Central memory CD4-positive, alpha-beta T cell (primary cell): ENCODE results near the gene NUAK1.

Experiments
- DNase-seq: peaks from one replicate; pipeline ENCODE4 v3.0.0; 2022

The NUAK1 gene

GRCh38 chr12:106128585-106129328 is 10.0 kb downstream of the NUAK1 start:
- no peak for DNase-seq

GRCh38 chr12:106127338-106128126 is 11.2 kb downstream of the NUAK1 start:
- DNase-seq, result no peak

- no peak for DNase-seq
These were observed 12.1 kb downstream of the NUAK1 start for GRCh38 chr12:106126441-106127337.

GRCh38 chr12:106125351-106126095 is 13.2 kb downstream of the NUAK1 start:
- no peak for DNase-seq

GRCh38 chr12:106123551-106124081 is 15.1 kb downstream of the NUAK1 start:
- DNase-seq, result no peak

- no peak for DNase-seq
These were observed 15.6 kb downstream of the NUAK1 start for GRCh38 chr12:106123110-106123509.

- DNase-seq, result no peak
These were observed 16.8 kb downstream of the NUAK1 start for GRCh38 chr12:106122004-106122403.

- no peak for DNase-seq
These were observed 18.1 kb downstream of the NUAK1 start for GRCh38 chr12:106120519-106121105.

GRCh38 chr12:106119301-106119700 is 19.5 kb downstream of the NUAK1 start:
- no peak for DNase-seq

GRCh38 chr12:106118381-106119130 is 20.2 kb downstream of the NUAK1 start:
- DNase-seq, result no peak

GRCh38 chr12:106115440-106115839 is 23.3 kb downstream of the NUAK1 start:
- no peak for DNase-seq

- no peak for DNase-seq
These were observed 24.2 kb downstream of the NUAK1 start for GRCh38 chr12:106114447-106115068.

- no peak for DNase-seq
These were observed 24.8 kb downstream of the NUAK1 start for GRCh38 chr12:106113824-106114446.

- no peak for DNase-seq
These were observed 25.3 kb downstream of the NUAK1 start for GRCh38 chr12:106113446-106113823.

GRCh38 chr12:106113042-106113441 is 25.7 kb downstream of the NUAK1 start:
- no peak for DNase-seq

- DNase-seq, result no peak
These were observed 26.5 kb downstream of the NUAK1 start for GRCh38 chr12:106112145-106112821.

GRCh38 chr12:106110626-106111300 is 28.0 kb downstream of the NUAK1 start:
- DNase-seq, result no peak

- DNase-seq, result no peak
These were observed 29.4 kb downstream of the NUAK1 start for GRCh38 chr12:106109168-106109910.
